ENCODE measurements around the gene NEK7. TPM values are rescaled to one million over a fixed set of nuclear protein-coding genes. Genes with fewer than 3 reads are reported as not detected.

Gene NEK7
- total RNA-seq, 3 donors from 2014 or later: 58.4 to 110 (median 60.3) TPM

- no peak for ATAC-seq
- H3K36me3 ChIP-seq (ENCODE audit: low read depth): no peaks in the 10 kb centered on the region
- no peak overlapping the region for H3K4me3 ChIP-seq
- H3K9me3 ChIP-seq: no peaks in the 10 kb centered on the region
- no peak for DNase-seq
- H3K4me1 ChIP-seq (ENCODE audit: low read depth): no peaks in the 10 kb centered on the region
- TF ChIP-seq, protein P1, sequence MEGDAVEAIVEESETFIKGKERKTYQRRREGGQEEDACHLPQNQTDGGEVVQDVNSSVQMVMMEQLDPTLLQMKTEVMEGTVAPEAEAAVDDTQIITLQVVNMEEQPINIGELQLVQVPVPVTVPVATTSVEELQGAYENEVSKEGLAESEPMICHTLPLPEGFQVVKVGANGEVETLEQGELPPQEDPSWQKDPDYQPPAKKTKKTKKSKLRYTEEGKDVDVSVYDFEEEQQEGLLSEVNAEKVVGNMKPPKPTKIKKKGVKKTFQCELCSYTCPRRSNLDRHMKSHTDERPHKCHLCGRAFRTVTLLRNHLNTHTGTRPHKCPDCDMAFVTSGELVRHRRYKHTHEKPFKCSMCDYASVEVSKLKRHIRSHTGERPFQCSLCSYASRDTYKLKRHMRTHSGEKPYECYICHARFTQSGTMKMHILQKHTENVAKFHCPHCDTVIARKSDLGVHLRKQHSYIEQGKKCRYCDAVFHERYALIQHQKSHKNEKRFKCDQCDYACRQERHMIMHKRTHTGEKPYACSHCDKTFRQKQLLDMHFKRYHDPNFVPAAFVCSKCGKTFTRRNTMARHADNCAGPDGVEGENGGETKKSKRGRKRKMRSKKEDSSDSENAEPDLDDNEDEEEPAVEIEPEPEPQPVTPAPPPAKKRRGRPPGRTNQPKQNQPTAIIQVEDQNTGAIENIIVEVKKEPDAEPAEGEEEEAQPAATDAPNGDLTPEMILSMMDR (IDR thresholded peaks at IDR 0.05): no peak
- intact Hi-C loops (cut with DNase I, micrococcal nuclease): no loop called here
Measured at GRCh38 chr1:198143797-198144196, 13.0 kb upstream of the NEK7 start.

DNA sequence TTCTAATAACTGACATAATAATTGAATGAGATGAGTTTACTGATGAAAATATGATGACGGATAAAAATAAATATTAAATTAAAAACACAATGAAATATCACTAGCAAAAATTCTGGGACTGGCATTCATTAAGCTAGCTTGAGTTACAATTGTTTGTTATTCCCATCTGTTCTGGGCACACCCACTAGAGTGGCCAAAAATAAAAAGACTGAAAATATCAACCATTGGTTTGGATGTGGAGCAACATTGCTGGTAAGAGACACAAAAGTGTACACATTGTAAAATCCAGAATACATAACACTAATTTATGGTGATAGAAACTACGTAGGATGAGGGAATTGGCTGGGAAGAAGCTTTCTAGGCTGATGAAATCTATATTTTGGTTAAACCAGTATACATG lies 9.6 kb upstream of the NEK7 start:
- TF ChIP-seq, protein P1 (IDR thresholded peaks at IDR 0.05): no peak
- H3K4me1 ChIP-seq (ENCODE audit: low read depth): no peaks in the 10 kb centered on the region
- no peaks in the 10 kb centered on the region for H3K36me3 ChIP-seq (ENCODE audit: low read depth)
- intact Hi-C loops (cut with DNase I, micrococcal nuclease): no loop called here
- no peaks in the 10 kb centered on the region for H3K9me3 ChIP-seq
- ATAC-seq (no peak), DNase-seq (no peak)
- H3K4me3 ChIP-seq: no peak overlapping the region

- Histone ChIP-seq H3K4me1 (ENCODE audit: low read depth) (no peaks in the 10 kb centered on the region), H3K9me3 (no peaks in the 10 kb centered on the region), H3K36me3 (ENCODE audit: low read depth) (no peaks in the 10 kb centered on the region), H3K4me3 (no peak overlapping the region)
- DNase-seq: no peak
- TF ChIP-seq, protein P1 (IDR thresholded peaks at IDR 0.05): no peak
- intact Hi-C loops (cut with DNase I, micrococcal nuclease): no loop called here
- ATAC-seq: no peak
Measured at GRCh38 chr1:198150369-198150768, 6.4 kb upstream of the NEK7 start.

GRCh38 chr1:198151688-198152087 lies 5.1 kb upstream of the NEK7 start:
- TF ChIP-seq, protein P1 (IDR thresholded peaks at IDR 0.05): no peak
- no peak for ATAC-seq
- intact Hi-C loops (cut with DNase I, micrococcal nuclease): no loop called here

DNA sequence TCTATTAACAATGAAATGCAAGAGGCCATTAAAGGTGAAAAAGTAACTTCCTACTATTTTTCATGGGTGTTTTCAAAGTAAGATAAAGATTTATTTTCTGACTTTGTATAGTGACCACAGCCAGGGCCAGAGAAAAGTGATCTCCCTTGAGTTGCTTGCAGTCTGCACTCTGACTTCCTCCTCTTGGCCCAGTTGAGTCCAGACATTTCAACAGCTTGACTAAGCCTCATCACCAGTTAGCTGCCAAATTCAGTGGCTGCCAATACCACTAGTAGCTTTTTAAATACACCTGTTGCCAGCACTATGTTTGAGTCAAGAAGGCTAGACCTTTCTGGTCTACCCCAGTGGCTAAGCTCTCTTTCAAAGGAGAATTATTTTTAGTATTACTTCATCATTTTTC lies 3.7 kb upstream of the NEK7 start:
- intact Hi-C loops (cut with DNase I, micrococcal nuclease): no loop called here
- ATAC-seq (no peak), DNase-seq (no peak)
- Histone ChIP-seq H3K4me3 (no peak overlapping the region), H3K4me1 (ENCODE audit: low read depth) (peaks cover 2% of the 10 kb centered on the region), H3K36me3 (ENCODE audit: low read depth) (no peaks in the 10 kb centered on the region), H3K9me3 (no peaks in the 10 kb centered on the region)
- TF ChIP-seq, protein P1 (IDR thresholded peaks at IDR 0.05): no peak

More at GRCh38 chr1:198151688-198152087, 5.1 kb upstream of the NEK7 start:
- Histone ChIP-seq H3K36me3 (ENCODE audit: low read depth) (no peaks in the 10 kb centered on the region), H3K4me1 (ENCODE audit: low read depth) (no peaks in the 10 kb centered on the region), H3K4me3 (no peak overlapping the region), H3K9me3 (no peaks in the 10 kb centered on the region)
- DNase-seq: no peak

- Histone ChIP-seq H3K36me3 (ENCODE audit: low read depth) (no peaks in the 10 kb centered on the region), H3K4me3 (no peak overlapping the region), H3K9me3 (no peaks in the 10 kb centered on the region), H3K4me1 (ENCODE audit: low read depth) (peaks cover 7% of the 10 kb centered on the region)
- ATAC-seq (no peak), DNase-seq (no peak)
- intact Hi-C loops (cut with DNase I, micrococcal nuclease): no loop called here
- TF ChIP-seq, protein P1 (IDR thresholded peaks at IDR 0.05): no peak
Measured at GRCh38 chr1:198153804-198154203, 3.0 kb upstream of the NEK7 start.
